HG03097 (cell line): ENCODE results near the gene TUBGCP6.

Experiments
- ATAC-seq: cut with Tn5 transposase; IDR thresholded peaks from one replicate; pipeline ENCODE4 v1.9.1; 2021; ENCODE audit not compliant: unreplicated experiment, low FRiP score

TUBGCP6 gene

DNA sequence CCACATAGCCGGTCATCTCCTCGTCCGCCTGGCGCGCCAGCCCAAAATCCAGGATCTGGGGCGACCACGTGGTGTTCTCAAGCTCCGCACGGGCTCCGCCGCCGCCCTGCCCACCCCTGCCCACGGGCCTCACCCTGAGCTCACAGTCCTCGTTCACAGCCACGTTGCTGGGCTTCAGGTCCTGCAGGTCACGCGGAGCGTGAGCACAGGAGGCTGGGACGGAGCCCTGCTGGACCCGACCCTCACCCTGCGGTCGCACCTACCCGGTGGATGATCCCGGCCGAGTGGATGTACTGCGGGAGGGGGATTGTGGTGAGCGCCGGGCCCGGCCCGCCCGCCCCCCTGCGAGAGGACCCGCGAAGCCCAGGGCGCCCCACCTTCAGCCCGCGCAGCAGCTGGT lies 22.2 kb upstream of the TUBGCP6 start:
- no peak for ATAC-seq

DNA sequence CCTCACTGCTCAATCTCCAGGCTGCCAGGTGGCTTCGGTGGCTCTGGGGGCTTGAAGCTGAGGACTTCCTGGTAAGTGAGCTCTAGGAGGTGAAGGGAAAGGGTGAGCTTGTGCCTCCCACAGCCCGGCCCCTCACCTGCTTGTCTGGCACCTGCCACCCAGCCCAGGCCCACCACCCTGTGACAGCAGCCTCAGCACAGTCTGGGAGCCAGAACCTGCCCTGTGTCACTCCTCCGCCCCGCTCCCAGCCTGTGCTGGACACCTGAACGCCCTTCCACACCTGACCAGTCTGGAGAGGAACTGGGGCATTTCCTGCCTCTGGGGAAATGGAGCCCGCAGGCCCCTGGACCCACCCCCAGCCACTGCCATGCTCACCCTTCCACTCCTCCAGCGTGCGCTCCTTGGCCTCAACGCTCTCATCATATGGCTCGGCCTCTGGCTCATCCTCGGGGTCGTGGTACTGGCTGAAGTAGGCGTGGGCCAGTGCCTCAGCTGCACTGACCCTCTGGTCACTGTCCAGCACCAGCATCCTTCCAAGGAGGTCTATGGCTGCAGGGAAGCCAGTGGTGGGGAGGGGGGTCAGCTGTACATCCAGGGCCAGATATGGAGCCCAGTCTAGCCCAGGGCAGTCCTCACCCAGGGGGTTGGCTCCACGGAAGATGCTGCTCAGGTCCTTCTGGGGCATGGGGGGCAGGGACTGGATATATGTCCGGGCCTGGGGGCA lies 20.3 kb upstream of the TUBGCP6 start:
- ATAC-seq, result no peak

DNA sequence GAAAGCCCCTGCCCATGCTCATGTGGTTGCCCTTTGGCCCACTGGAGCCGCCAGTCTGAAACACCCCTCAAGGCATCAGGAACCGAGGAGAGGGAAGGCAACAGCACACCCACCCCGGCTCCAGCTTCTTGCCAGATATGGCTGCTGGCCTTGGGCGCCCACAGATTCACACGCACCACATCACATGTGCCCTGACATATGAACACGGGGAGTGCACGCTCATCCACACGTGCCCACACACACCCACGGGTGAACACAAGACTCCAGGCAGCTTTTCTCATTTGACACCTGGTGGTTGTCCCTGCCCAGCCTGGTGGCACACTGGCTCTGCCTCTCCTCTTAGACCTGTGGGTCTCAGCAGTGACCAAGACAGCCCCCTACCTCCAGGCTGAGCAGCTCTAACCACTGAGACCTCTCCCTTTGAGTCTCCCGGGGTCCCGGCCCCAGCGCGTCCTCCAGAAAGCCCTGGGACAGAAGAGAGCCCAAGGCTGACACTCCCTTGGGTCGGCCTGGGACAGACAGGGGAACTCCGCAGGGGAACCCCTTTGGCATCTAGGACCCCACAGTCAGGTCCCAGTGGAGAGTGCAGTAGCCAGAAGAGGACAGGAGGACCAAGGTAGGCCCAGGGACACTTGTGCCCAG lies 19.4 kb upstream of the TUBGCP6 start:
- ATAC-seq, result no peak

DNA sequence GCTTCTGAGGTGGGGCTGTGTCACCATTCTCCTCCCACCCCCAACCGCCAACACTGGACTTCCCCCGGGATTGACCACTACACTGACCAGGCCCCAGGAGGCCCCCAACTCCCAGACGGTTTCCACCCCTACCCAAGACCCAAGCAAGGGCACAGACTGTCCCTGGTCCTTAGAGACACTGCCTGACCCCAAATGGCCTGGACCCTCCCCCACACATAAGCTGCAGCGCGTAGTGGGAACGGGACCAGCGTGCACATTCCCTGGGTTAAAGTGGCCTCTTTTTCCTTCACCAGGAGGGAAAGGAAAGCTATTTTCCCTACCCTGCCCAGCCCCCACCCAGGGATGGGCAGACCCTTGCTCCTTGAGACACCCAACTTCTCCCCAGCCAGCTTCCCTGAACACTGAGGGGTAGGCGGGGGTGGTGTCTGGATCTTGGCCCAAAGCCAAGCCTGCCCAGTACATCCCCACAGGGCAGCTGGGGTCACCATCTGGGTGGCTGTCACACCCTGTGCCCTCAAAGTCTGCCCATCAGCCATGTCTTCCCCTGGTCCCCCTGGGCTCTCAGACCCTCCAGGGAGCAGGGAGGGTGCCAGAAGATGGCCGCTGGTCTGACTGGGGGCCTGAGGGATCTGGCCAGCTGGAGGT lies 18.3 kb upstream of the TUBGCP6 start:
- no peak for ATAC-seq

DNA sequence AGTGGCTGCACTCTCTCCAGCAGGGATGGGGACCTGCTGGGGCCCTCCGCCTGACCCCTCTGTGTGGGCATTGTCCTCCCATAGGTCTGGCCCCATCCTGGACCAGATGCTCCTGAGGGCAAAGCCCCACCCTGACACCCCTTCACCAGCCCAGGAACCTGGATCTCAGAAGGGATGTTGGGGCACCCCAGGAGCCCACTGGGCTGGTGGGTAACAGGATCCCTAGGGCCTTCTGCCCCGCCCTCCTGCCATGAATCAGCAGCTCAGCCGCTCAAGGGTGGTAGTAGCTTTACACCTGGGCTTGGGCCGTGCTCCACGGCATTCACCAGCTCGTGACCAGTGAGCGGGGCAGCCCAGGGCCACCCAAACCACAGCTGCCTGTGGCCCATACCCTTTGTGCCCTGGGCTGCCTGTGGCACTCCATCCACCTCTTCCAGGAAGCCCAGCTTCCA lies 17.7 kb upstream of the TUBGCP6 start:
- ATAC-seq, result no peak

DNA sequence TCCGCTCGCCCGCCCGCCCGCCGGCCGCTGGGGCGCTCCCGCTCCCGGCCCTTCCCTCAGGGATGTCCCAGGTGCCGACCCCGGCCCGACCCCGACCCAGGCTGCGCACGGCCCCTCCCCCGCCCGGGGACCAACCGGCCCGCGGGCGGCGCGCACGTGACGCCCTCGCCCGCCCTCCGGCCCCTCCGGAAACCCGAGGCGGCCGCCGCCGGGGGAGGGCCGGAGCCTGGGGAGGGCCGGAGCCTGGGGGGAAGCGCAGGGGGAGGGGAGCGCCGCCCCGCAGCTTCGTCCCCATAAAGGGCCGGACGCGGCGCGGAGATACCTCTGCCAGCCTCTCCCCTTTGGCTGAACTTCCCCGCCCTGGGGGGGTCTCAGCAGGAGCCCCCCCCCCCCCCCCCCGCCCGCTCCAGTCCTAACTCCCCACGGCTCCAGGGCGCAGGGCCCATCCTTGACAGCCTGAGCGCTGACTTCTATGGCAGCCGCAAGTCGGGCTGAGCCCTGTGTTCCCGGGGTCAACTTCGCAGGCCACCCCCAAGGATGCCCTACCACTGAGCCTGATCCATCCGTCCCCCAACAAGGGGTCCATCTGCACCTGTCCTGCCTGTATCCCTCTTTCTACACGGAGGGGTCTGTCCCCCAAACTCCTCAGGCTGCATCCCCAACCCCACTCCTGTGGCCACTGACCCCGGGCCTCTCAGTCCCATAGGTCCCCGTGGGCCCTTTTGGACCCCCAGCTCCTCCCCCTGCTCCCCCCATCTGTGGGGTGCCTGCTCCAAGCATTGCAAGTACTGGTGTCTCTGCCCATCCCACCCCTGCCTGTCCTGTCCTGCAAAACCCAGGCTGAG lies 17.0 kb upstream of the TUBGCP6 start, which contains the start of gene MAPK12:
Gene MAPK12, minus strand, starts transcription at position 69 of the 845 bp plus-strand sequence. CDS start 174 bp downstream, outside the sequence.
- ATAC-seq, result no peak

DNA sequence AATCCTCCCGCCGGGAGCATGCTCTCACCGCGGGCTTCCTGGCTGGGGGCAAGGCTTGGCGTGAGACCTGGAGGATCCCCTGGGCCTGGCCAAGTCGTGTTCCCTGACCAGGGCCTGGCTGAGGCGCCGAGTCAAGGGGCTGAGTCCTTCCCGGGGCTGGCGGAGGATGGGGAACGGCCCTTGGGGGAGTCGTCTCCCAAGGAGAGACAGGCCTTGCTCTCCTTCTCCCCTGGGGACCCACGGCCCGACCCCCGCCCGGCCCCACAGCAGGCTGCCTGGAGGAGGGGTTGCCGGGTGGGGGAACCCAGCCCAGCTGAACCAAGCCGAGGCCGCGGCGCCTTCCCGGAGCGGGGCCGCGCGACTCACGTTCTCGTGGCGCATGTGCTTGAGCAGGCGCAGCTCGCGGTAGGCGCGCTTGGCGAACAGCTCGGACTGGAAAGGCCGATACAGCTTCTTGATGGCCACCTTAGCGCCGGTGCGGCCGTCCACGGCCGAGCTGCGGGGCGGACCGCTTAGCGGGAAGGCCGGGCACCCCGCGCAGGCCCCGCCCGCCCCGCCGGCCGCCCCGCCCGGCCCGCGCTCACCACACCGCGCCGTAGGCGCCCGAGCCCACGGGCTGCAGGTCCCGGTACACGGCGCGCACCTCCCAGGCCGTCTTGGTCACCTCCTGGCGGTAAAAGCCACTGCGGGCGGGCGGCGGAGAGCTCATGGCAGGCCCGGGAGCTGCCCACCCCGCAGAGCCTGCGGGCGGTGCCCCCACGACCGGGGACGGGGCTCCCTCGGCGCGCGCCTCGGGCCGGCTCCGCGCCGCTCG lies 16.2 kb upstream of the TUBGCP6 start:
- no peak for ATAC-seq

DNA sequence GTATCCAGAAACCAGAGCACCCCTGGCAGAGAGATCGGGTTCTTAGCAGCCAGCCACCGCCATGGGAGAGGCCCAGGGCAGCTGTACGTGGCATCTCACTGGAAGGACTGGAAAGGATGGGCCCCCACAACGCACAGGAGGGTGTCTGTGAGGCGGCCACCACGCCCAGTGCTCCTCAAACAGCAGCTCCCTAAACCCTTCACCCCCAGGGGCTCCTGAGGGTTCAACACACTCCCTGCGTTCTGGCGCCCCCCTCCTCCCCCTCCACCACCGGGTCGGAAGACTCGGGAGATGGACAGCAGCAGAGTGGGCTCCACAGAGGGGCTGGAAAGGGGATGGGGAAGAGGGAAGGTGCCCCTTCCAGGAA lies 15.6 kb upstream of the TUBGCP6 start:
- ATAC-seq, result no peak

DNA sequence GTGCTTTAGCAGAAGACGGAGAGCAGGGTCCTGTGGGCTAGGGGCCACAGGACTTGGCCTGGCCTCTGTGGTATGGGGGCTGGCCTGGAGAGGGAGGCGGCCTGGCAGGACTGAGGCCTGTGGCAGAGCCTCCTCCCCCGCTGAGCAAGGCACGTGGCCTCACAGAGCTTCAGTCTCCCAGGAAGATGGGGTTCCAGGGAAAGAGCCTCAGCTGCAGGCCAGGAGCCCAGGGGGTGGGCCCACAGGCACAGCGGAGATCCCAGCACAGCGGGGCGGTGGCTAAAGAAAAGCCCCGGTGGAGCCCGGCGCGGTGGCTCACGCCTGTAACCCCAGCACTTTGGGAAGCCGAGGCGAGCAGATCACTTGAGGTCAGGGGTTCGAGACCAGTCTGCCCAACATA lies 14.5 kb upstream of the TUBGCP6 start:
- ATAC-seq, result no peak

DNA sequence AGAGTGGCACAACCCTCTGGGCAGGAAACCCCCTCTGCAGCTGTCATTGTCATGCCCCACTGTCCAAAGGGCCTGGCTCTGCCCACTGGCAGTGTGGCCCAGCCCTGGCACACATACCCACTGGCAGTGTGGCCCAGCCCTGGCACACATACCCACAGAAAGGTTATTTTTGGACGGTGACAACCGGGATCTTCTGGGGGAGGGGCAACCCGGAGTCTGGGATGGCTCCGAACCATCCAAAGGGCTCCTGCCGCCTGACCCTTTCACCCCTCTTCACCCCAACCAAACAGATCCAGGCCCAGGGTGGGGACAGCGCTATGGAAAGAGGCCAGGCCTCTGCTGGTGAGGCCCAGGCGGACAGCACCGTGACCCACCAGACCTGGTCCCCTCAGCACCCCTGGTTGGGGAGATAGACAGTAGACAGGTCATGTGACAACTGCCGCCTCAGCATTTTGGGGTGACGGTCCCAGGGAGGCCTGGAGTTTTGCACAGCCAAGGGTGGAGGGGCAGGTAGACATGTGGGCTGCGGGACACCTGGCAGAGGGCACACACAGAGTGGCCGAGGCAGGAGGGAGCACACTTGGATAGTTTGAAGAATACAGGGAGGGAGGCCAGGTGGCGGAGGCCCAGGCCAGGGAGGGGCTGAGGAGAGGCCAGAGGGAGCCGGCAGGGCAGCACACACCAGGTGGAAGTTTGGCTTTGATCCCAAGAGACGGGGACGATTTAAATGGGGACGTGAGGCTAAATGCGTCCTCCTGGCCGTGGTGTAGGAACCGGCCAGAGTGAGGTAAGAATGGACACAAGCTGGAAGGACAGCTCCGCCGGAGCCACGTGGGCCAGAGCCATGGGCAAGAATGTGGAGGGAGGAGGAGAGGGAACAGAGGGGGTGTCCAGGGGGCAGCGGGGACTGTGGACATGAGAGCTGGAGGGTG lies 13.8 kb upstream of the TUBGCP6 start:
- no peak for ATAC-seq

DNA sequence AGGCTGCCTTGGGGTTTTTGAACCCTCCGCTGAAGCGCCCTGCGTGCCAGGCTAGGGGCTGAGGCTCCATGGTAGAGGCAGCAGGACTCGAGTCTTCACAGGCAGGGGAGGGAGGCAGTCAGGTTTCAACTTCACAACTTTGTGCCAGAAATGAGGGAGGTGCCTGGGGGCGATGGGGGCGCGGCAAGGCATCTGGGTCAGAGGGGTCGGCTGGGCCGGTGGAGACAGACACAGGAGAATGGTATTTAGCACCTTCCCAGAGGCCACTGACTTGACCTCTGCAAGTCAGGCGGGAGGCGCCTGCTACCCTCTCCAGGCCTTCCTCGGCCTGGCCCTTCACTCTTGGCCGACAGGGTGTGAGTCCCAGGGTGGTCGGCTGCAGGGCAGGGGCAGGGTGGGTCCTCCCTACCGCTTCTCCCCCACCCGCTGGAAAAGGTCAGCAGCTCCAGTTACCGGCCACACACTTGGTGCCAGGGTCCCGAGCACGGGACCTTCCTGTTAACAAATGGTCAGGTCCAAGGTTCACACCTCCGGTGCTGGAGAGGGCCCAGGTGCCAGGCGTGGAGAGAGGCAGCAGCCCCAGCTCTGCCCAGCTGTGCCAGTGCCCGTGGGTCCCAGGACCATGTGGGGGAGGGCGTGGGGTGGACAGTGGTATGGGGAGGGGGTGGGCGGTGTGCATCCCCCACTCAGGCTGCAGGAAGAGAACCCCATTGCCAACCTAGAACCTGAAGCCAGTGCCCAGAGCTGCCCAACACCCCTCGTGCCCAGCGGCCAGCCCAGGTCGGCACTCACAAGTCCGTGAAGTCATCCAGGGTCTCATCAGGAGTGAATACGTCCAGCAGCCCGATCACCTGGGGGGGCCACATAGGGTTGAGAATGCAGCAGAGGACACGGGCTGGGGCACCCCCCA lies 12.9 kb upstream of the TUBGCP6 start:
- no peak for ATAC-seq

DNA sequence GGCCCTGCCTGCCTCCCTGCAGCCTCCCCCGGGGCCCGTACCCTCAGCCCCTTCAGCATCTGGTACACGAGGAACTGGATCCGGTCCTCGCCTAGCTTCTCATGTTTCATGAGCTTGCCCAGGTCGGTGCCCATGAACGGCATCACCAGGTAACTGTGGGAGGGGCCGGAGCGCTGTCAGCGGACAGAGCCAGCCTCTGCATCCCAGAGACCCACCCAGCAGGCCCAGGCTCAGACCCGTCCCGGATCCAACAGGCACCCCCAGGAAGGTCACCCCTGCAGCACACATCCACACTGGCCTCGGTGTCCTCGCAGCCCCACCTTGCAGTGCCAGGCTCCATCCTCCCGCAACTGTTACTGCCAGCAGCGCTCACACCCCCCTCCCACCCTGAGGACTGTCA lies 12.2 kb upstream of the TUBGCP6 start:
- no peak for ATAC-seq

DNA sequence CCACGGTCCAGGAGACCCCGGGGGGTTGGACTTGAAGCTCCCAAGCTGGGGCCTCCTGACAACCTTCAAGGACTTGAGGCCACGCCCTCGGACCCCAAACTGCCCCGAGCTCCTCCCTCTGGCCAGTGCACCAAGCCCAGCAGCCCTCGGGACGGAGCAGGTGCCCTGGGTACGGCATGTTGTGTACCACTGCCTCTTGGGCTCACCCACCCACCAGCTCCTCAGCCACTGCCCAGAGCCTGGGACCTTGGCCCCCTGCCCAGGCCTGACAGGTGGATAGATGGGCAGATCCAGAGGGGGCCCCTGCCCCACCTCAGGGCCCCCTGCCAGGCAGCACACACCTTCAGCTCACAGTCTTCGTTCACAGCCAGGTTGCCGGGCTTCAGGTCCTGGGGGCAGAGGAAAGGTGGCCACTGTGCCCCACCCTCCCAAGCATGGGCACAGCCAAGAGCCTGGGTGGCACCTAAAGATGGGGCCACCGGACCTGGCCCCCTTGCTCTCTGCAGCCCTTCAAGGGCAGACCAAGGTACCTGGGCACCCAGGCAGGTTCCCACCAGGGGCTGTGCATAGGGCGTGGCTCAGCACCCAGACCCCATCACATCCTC lies 11.5 kb upstream of the TUBGCP6 start:
- ATAC-seq, result no peak

DNA sequence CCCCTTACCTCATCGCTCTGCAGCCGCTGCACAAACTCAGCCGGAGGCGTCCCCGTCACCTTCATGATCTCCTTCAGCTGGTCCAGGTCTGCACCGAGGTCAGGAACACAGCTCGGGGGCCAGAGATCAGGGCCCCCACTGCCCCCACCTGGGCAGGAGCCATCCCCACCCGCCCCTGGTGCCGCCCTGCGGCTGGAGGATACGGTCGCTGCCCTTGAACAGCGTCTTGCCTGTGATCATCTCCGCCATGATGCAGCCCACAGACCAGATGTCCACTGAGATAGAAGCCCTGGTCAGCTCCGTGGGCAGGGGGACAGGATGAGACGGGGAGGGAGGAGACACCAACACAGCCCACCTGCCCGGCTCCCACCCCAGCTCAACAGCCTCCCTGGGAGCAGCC lies 10.8 kb upstream of the TUBGCP6 start:
- ATAC-seq, result no peak

DNA sequence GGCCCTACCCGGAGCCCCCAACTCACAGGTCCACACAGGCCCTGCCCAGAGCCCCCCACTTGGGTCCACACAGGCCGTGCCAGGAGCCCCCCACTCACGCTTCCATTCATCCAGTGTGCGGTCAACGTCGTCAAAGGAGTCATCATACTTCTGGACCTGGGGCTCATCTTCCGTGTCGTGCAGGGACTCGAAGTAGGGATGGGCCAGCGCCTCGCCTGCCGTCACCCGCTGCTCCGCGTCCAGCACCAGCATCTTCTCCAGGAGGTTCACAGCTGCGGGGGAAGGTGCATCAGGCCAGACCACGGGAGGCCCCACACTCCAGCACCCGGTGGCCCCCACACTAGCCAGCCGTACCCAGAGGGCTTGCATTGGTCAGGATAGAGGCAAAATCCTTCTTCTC lies 10.3 kb upstream of the TUBGCP6 start:
- ATAC-seq, result no peak

DNA sequence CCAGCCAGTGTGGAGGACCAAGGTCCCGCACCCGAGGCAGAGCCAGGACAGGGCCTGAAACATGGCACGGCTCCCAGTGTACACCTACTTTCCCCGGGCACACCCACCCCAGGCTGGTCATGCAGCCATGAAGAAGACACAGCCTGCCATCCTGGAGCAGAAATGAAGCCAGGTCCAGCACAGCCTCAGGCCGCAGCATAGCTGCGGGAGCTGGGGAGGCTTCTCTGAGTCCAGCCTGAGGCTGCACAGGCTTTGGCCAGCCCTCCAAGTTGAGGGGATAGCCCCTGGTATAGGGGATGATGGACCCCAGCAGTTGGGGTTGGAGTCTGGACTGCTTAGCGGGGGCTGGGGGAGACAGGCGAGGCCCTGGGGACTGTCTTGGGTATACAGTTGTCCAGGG lies 9.1 kb upstream of the TUBGCP6 start:
- no peak for ATAC-seq

DNA sequence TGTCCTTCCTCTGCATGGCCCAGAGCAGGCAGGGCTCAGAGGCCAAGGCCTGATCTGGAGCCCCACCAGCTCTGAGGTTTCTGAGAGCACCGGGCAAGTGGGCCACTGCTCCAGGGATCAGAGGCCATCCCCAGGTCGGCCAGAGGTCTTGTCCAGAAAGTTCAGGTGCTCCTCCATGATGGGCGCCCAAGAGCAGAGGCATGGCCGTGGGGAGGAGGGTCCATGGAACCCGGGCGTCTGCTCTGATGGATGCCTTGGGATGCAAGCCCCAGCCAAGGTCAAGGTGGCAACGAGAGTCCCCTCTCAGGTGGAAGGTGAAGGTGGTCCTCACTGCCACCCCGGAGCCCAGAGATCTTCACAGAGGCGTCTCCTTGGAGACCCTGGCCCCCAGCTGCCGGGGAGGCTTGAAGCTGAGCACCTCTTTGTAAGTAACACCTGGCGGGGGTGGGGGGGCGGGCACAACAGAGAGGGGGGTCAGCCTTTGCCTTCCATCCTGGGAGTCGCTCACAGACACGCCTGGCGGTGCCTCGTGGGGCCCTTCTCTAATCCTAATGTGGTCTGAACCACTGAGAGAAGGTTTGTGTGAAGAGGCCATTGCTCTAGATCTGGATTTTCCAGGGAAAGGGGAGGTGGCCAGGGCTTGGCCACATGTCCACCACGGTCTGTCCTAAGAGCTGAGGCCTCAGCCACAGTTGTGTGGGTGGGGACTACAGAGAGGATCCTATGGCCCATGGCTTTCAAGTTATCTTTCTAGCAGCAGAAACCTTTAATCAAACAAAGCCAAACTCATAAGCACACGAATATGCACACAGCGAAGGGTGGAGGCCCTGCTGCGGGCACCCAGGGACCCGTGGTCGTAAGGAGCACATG lies 8.5 kb upstream of the TUBGCP6 start:
- no peak for ATAC-seq
